GM21360 (cell line): ENCODE results near the gene SCRN1.
"Not testable (repeated sequence)": the region's sequence is repeated elsewhere in the genome, so short reads cannot be mapped to it uniquely, and the experiment has no call there.

ENCODE experiments used
- ATAC-seq: cut with Tn5 transposase; IDR thresholded peaks from one replicate; pipeline ENCODE4 v1.9.1; 2021; ENCODE audit warnings: mild to moderate bottlenecking, moderate library complexity; ENCODE audit not compliant: unreplicated experiment

Gene SCRN1

DNA sequence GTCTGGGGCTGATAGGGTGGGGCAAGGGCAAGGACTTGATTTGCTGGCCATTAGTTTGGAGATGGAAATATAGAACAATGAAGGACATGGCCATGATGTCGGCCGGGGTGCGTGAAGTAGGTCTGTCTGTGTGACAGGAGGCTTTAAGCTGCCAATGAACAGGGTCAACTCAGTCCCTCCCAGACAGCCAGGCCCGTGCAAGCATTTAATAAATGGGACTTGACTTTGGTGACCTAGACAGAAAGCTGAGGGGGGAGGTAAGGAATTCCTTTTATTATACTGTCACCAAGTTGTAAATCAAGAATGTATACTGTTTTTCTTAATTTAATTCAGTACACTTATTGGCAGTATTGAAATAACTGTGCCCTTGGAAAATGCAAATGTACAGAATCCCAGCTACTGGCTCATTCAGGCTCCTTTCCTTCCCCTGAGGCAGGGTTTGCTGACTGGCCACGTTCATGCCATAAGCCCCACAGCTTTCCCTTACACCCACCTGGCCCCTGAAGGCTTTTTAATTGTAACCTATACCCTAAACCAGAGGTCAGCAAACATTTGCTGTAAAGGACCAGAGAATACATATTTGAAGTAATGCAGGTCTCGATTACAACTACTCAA lies 96.1 kb downstream of the SCRN1 start:
- no peak for ATAC-seq

DNA sequence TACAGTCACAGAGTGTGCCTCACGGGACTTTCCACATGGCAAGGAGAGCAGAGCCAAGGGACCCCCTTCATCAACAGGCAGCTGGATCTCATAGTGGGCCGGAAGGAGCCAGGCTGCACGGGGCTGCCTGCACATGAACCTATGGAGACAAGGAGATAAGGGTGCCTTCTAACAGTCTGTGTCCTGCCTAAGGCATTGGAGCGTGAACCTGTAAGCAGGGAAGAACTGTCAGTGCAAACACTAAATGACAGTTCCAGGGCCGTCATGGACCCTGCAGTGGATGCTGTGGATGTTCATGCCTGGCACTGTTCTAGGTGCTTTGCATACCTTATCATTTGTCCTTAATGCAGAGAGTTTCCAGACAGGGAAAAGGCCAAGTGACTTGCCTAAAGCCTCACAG lies 97.4 kb downstream of the SCRN1 start:
- no peak for ATAC-seq

DNA sequence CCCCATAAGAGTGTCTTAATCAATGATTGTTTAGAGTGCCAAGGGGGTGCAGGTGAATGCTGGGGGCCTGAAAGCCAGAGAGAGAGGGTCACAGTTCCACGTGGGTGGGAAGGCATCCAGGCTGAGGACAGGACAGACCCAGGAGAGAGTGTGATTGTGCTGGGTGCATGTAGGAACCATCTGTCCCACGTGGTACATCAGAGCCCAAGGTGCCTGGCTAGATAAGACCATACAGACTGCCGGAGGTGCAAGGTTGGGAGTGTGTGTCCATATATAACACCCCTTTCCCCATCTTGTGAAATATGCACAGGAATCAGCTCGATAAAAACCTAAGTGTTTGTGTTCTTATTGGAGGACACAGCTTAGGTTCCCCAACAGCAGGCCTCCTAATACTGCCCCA lies 97.8 kb downstream of the SCRN1 start:
- ATAC-seq: no peak

DNA sequence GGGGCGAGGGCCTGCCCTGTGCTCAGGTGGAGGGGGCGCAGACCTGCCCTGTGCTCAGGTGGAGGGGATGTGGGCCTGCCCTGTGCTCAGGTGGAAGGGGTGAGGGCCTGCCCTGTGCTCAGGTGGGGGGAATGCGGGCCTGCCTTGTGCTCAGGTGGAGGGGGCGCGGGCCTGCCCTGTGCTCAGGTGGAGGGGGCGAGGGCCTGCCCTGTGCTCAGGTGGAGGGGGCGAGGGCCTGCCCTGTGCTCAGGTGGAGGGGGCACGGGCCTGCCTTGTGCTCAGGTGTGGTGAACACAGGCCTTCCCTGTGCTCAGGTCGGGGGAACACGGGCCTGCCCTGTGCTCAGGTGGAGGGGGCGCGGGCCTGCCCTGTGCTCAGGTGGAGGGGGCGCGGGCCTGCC lies 98.8 kb downstream of the SCRN1 start:
- not testable (repeated sequence) for ATAC-seq

DNA sequence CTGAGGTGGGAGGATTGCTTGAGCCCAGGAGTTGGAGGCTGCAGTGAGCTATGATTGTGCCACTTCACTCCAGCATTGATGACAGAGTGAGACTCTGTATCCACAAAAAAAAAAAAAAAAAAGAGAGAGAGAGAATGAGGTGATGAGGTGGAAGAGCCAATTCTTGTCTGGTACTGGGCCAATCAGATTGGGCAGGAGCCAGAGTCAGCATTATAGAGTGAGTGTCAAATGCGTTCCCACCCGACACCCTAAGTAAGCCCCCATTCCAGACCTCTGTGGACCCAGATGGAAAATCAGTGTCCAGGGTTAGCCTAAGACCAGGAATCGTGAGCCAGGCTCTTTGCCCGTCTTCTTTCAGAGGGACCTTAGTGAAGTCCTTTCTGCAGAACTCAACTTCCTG lies 99.3 kb downstream of the SCRN1 start:
- ATAC-seq: no peak

- no peak for ATAC-seq
Observed at GRCh38 chr7:29889288-29889687, 100.3 kb downstream of the SCRN1 start.

DNA sequence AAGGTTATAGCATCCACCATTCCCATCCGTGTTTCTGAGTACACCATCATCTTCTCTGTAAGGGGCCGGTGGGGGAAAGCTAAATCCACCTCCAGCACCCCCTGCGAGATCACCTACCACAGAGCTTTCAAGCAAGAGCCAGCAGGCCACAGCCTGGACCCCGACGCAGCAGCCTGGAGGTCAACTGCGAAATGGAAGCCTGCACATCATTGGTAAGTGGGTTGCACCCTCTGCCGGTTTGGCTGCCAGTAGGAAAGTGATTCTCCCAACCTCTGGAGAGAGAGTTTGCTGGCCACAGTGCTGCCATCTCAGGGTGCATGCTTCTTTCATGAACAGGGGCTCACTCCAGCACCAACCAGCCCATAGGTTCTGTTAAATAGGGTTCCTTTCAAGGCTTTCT lies 101.6 kb downstream of the SCRN1 start:
- ATAC-seq: no peak

- no peak for ATAC-seq
Observed at GRCh38 chr7:29886827-29887226, 102.8 kb downstream of the SCRN1 start.

GRCh38 chr7:29885626-29886025 lies 104.0 kb downstream of the SCRN1 start:
- ATAC-seq: no peak

- no peak for ATAC-seq
Observed at GRCh38 chr7:29884399-29885272, 105.0 kb downstream of the SCRN1 start.

GRCh38 chr7:29883462-29884398 lies 105.9 kb downstream of the SCRN1 start:
- ATAC-seq: no peak

DNA sequence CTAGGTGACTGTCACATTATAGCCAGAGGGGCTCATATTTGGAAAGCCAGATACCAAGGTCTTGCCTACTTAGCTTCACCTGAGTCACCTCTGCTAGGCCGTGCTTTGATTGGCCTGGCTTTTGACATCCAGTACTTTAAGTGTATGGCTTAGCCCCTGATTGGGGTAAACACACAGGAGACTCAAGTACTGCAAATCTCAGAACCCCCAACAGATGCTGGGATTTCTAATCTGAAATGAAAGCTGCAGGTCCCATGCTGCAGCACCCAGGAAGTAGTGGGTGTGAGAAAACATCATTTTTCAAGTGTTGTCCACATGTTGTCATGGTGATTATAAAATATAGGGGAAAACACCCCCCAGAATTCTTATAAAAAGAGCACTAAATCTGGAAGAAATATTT lies 107.1 kb downstream of the SCRN1 start:
- ATAC-seq: no peak

DNA sequence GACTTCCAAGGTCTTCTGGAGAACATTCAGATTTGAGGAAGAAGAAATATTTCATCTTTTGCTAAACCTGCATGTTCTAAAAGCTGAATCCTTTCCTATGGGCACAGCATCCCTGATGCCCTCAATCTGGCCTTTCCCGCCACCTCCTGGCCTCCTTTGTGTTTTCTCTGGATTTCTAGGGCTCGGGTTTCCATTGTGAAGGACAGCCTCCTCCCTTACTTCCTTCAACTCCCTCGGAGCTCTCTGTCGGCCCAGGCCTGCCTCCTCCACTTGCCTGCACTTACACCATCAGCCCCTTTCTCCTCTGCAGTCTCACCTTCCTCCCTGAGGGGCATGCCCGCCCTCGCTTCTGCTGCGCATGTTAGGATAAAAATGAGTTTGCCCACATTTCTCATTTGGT lies 107.9 kb downstream of the SCRN1 start:
- no peak for ATAC-seq

DNA sequence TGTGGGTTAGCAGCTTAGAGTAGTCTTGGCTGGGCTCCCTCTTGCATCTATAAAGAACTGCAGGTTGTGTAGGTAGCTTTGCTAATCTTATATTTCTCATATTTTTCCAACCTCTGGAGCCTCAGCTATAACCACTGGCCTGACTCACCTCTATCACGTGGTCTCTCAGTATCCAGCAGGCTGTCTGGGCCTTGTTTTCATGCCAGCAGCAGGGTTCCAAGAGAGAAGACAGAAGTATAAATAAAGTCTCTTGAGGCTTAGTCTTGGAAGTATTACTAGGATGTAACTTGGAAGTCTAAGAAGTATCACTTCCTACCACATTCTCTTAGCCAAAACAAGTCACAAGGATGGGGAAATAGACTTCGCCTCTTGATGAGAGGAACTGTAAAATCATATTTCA lies 110.0 kb downstream of the SCRN1 start:
- no peak for ATAC-seq

GRCh38 chr7:29878081-29878688 lies 111.4 kb downstream of the SCRN1 start:
- no peak for ATAC-seq

DNA sequence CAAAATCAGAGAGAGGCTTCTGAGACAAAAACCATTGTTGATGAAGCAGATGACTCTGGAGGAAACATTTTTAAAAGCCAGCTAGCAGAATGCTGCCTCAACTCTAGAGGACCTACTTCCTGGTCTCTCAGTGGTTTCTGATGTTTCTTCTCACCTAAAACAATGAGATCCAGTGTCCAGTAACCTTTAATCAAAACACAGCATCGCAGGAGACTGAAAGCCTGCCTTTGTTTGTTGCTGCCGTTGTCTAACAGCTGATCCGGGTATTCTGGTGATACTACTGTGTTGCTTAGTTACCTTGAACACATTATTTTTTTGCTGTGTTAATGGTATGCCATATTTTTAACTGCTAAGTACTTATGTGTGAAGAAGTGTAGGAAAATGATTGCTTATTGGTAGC lies 112.4 kb downstream of the SCRN1 start:
- no peak for ATAC-seq

DNA sequence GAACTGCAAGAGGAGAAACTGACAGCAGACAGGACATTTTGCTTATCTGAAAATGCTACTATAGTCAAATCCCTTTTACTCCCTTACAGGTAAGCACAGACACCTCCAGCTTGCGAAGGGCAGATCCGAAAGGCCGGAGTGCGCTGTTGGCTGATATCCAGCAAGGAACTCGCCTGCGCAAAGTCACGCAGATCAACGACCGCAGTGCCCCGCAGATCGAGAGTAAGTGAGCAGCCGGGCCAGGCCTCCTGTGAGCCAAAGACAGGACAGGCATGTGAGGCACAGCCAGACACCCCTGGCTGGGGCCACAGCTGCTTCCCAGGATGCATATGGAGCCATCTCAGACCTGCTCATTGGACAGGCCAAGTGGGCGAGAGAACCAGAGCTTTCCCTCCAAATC lies 113.9 kb downstream of the SCRN1 start:
- no peak for ATAC-seq

DNA sequence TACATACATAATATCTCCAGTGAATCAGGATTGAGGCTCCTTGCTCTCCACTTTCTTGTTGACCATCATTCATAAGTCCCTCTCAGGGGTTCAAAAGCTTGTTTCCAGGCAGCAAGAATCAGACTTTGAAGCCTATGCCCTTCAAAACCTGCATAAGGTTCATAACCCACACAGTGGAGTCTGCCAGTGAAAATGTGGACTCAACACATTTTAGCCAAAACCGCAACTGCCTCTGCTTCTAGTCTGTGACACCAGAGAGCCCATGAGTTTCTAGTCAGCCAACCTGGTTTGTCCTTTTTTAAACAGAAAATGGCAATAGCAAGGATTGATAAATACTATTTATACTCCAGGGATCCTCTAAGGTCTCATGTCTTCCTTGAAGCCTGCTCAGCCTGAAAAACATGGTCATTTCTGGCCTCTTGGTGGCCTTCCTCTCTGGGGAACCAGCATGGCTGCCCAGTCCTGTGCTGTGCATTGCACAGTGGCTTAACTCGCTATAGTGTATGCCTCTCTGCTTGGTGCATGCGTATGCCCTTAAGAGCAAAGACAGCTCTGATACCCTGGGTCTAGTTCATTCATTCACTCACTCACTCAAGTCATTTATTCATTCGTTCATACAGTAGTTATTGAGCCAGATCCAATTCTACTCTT lies 115.8 kb downstream of the SCRN1 start:
- no peak for ATAC-seq

GRCh38 chr7:29871787-29872398 lies 117.7 kb downstream of the SCRN1 start:
- no peak for ATAC-seq
